Fibroblast of lung (primary cell): Measurements from ENCODE around the gene FOSL2. TPM values are rescaled to one million over a fixed set of nuclear protein-coding genes. Genes with fewer than 3 reads are reported as not detected.

ENCODE experiments used
- DNase-seq, 2 donors: peaks; one replicate each; pipeline versions ENCODE4 v3.0.0 to v3.0.0-alpha.2; 2010; ENCODE audit warnings: low read depth in 2 of 2
- H2AFZ ChIP-seq: 2 replicates; pipeline ENCODE4 v1.5.1; 2012; ENCODE audit warnings: low read length, control low read depth, inconsistent platforms
- H3K27ac ChIP-seq: 2 replicates; pipeline ENCODE4 v1.5.1; 2011; ENCODE audit warnings: low read length, control low read depth; ENCODE audit not compliant: insufficient read depth
- H3K27me3 ChIP-seq: 2 replicates; pipeline ENCODE4 v1.5.1; 2011; ENCODE audit warnings: mild to moderate bottlenecking, low read length; ENCODE audit not compliant: control insufficient read depth, insufficient read depth
- H3K36me3 ChIP-seq: 2 replicates; pipeline ENCODE4 v1.5.1; 2011; ENCODE audit warnings: low read length; ENCODE audit not compliant: control insufficient read depth, insufficient read depth
- H3K4me1 ChIP-seq: 2 replicates; pipeline ENCODE4 v1.5.1; 2011; ENCODE audit warnings: low read length; ENCODE audit not compliant: control insufficient read depth, insufficient read depth; ENCODE audit errors: extremely low read depth
- H3K4me2 ChIP-seq: 2 replicates; pipeline ENCODE4 v1.5.1; 2011; ENCODE audit warnings: low read length, control low read depth; ENCODE audit not compliant: insufficient read depth; ENCODE audit errors: extremely low read depth
- H3K4me3 ChIP-seq, 4 experiments: fragments of 200-600 bp in 1 of 4; sonication (generic) in 1 of 4; replicated peaks in 1 of 4; 2 replicates each; pipeline ENCODE4 v1.5.1; 2011 to 2016; ENCODE audit warnings: low read length in 4 of 4, low read depth in 3 of 4, mild to moderate bottlenecking in 3 of 4, control low read depth in 2 of 4, inconsistent platforms in 1 of 4, mixed read lengths in 1 of 4; ENCODE audit not compliant: insufficient read depth in 1 of 4; ENCODE audit errors: control extremely low read depth in 1 of 4
- H3K79me2 ChIP-seq: 2 replicates; pipeline ENCODE4 v1.5.1; 2012; ENCODE audit warnings: mild to moderate bottlenecking, low read length, inconsistent platforms; ENCODE audit not compliant: control insufficient read depth, insufficient read depth
- H3K9ac ChIP-seq: 2 replicates; pipeline ENCODE4 v1.5.1; 2011; ENCODE audit warnings: mild to moderate bottlenecking, low read length, control low read depth; ENCODE audit not compliant: insufficient read depth
- H3K9me3 ChIP-seq: 2 replicates; pipeline ENCODE4 v1.5.1; 2012; ENCODE audit warnings: low read depth, low read length; ENCODE audit not compliant: control insufficient read depth, insufficient read depth
- H4K20me1 ChIP-seq: 2 replicates; pipeline ENCODE4 v1.5.1; 2011; ENCODE audit warnings: low read length; ENCODE audit not compliant: control insufficient read depth, insufficient read depth; ENCODE audit errors: extremely low read depth
- CTCF ChIP-seq, 2 donors: IDR thresholded peaks in 1 of 2; conservative IDR thresholded peaks in 1 of 2; 1 replicate in 1 of 2; 2 replicates in 1 of 2; pipeline ENCODE4 v1.5.1; 2011 to 2012; ENCODE audit warnings: low read length in 2 of 2, control low read depth in 1 of 2, inconsistent platforms in 1 of 2, low read depth in 1 of 2, mild to moderate bottlenecking in 1 of 2
- EZH2 ChIP-seq: IDR thresholded peaks from 2 replicates; pipeline ENCODE4 v1.5.1; 2012; ENCODE audit warnings: low read length, control low read depth, mild to moderate bottlenecking; ENCODE audit errors: missing control alignments
- polyA plus RNA-seq, 2 donors: library from polyadenylated mRNA; depleted of rRNA in 1 of 2; stranded (reverse) in 1 of 2; unstranded in 1 of 2; fragments of >200 nt; gene quantifications; 2 replicates each; pipeline ENCODE4 v1.2.1, GENCODE V29; 2011 to 2012; ENCODE audit warnings: missing spikeins in 1 of 2
- total RNA-seq: library from RNA; depleted of rRNA; stranded (reverse); fragments of >200 nt; gene quantifications from 2 replicates; pipeline ENCODE4 v1.2.1, GENCODE V29; 2014

FOSL2 gene
- total and polyA plus RNA-seq, 2 donors (not counting 1 experiment from before 2014, with no cell fraction given) = 58.9 to 83.6 TPM

- H3K36me3 ChIP-seq = peaks cover 5% of the 10 kb centered on the region
- H3K27ac ChIP-seq = no peak overlapping the region
- H3K9me3 ChIP-seq = no peaks in the 10 kb centered on the region
- H2AFZ ChIP-seq = no peak overlapping the region
- H4K20me1 ChIP-seq = no peaks in the 10 kb centered on the region
- H3K27me3 ChIP-seq = no peaks in the 10 kb centered on the region
- peaks cover 2% of the 10 kb centered on the region for H3K4me1 ChIP-seq
- H3K4me2 ChIP-seq = no peak overlapping the region
- no peaks in the 10 kb centered on the region for H3K79me2 ChIP-seq
- DNase-seq = no peak
- H3K9ac ChIP-seq = no peak overlapping the region
- no peak overlapping the region for H3K4me3 ChIP-seq
- TF ChIP-seq EZH2 = no peak
- no peak for TF ChIP-seq CTCF (conservative IDR thresholded peaks at IDR 0.05 in 1 of 2, IDR thresholded peaks at IDR 0.05 in 1 of 2; ENCODE audit: low read depth in 1 of 2, low read length in 2 of 2)
Observed at GRCh38 chr2:28422908-28423741, 30.5 kb downstream of the FOSL2 start.

- TF ChIP-seq CTCF (conservative IDR thresholded peaks at IDR 0.05 in 1 of 2, IDR thresholded peaks at IDR 0.05 in 1 of 2; ENCODE audit: low read depth in 1 of 2, low read length in 2 of 2) (no peak), EZH2 (no peak)
- H4K20me1 ChIP-seq = no peaks in the 10 kb centered on the region
- H3K27me3 ChIP-seq = no peaks in the 10 kb centered on the region
- H3K36me3 ChIP-seq = peaks cover under 1% of the 10 kb centered on the region
- H3K4me2 ChIP-seq = no peak overlapping the region
- H3K4me3 ChIP-seq = no peak overlapping the region
- H3K4me1 ChIP-seq = peaks cover 2% of the 10 kb centered on the region
- H3K27ac ChIP-seq = no peak overlapping the region
- H3K9me3 ChIP-seq = no peaks in the 10 kb centered on the region
- DNase-seq = peak in 1 of 2 donors; percentile 62
- H3K79me2 ChIP-seq = no peaks in the 10 kb centered on the region
- H2AFZ ChIP-seq = no peak overlapping the region
- no peak overlapping the region for H3K9ac ChIP-seq
Observed at GRCh38 chr2:28423856-28424605, 31.4 kb downstream of the FOSL2 start.

- H3K27ac ChIP-seq = no peak overlapping the region
- TF ChIP-seq EZH2 = no peak
Observed at GRCh38 chr2:28424799-28425463, 32.3 kb downstream of the FOSL2 start.

More at GRCh38 chr2:28424799-28425463, 32.3 kb downstream of the FOSL2 start:
- no peaks in the 10 kb centered on the region for H3K27me3 ChIP-seq
- H3K9ac ChIP-seq = no peak overlapping the region
- H3K4me1 ChIP-seq = peaks cover 2% of the 10 kb centered on the region
- H3K79me2 ChIP-seq = no peaks in the 10 kb centered on the region
- H3K9me3 ChIP-seq = no peaks in the 10 kb centered on the region
- H3K36me3 ChIP-seq = no peaks in the 10 kb centered on the region
- no peaks in the 10 kb centered on the region for H4K20me1 ChIP-seq
- no peak overlapping the region for H3K4me2 ChIP-seq
- no peak overlapping the region for H3K4me3 ChIP-seq
- H2AFZ ChIP-seq = no peak overlapping the region
- no peak for DNase-seq
